HCT116 (cell line): ENCODE data around the gene NUAK2. TPM values are rescaled to one million over a fixed set of nuclear protein-coding genes. Genes with fewer than 3 reads are reported as not detected.

Experiments used
- ATAC-seq: fragments of 200-7000 bp; cut with Tn5 transposase; 2 replicates; pipeline ENCODE4 v1.9.1; 2020; ENCODE audit warnings: mild to moderate bottlenecking, moderate library complexity
- BruUV-seq: library from RNA; stranded (reverse); fragments of 400-500 nt; replicated peaks from 2 replicates; lab custom pipeline; 2021; lab: Mats Ljungman, UMichigan
- CTCF ChIA-PET: fragments of 300-600 bp; sonication (Branson Sonifier 250); formaldehyde crosslinking; loops from one replicate; lab custom pipeline; 2021; ENCODE audit warnings: antibody characterized with exemption; lab: Charles Lee
- POLR2A ChIA-PET: fragments of 300-600, 350-600 bp; sonication (Branson Sonifier 250); formaldehyde crosslinking; loops from one replicate; lab custom pipeline; 2021; ENCODE audit warnings: antibody characterized with exemption; lab: Charles Lee
- RAD21 ChIA-PET, 2 experiments: fragments of 300-600 bp; sonication (Branson Sonifier 250); formaldehyde crosslinking; loops; one replicate each; lab custom pipeline; 2023; ENCODE audit warnings: low total read pairs in 2 of 2; ENCODE audit not compliant: uncharacterized antibody in 2 of 2, unreplicated experiment in 2 of 2, low non-redundant PET in 1 of 2; lab: Charles Lee
- DNase-seq: peaks from one replicate; pipeline ENCODE4 v3.0.0-alpha.2; 2010; ENCODE audit warnings: low read depth, low spot score
- H2AFZ ChIP-seq: fragments of 200-600 bp; shearing (Covaris generic), sonication (generic); 2 replicates; pipeline ENCODE4 v1.6.1; 2017; ENCODE audit warnings: low read depth, mixed run types, mixed read lengths, antibody characterized with exemption, low read length; ENCODE audit not compliant: poor library complexity, severe bottlenecking
- H3K27ac ChIP-seq: 2 replicates; pipeline ENCODE4 v1.5.1; 2012; ENCODE audit warnings: low read depth, low read length
- H3K27me3 ChIP-seq: fragments of 200-600 bp; sonication (generic); 2 replicates; pipeline ENCODE4 v1.6.1; 2016; ENCODE audit warnings: mixed run types, low read length, mixed read lengths; ENCODE audit not compliant: insufficient read depth
- H3K36me3 ChIP-seq, 2 experiments: fragments of 200-500 bp in 1 of 2; fragments of 200-600 bp in 1 of 2; sonication (Bioruptor generic) in 1 of 2; sonication (generic) in 1 of 2; 2 replicates each; pipeline versions ENCODE4 v1.5.1 to v1.6.1; 2014 to 2016; ENCODE audit warnings: low read length in 2 of 2, inconsistent platforms in 1 of 2, mixed read lengths in 1 of 2, mixed run types in 1 of 2; ENCODE audit not compliant: insufficient read depth in 2 of 2, control insufficient read depth in 1 of 2
- H3K4me1 ChIP-seq, 2 experiments: fragments of 200-600 bp in 1 of 2; sonication (generic) in 1 of 2; 2 replicates each; pipeline versions ENCODE4 v1.5.1 to v1.6.1; 2012 to 2017; ENCODE audit warnings: low read length in 2 of 2, inconsistent platforms in 1 of 2, mild to moderate bottlenecking in 1 of 2, mixed read lengths in 1 of 2, mixed run types in 1 of 2, moderate library complexity in 1 of 2; ENCODE audit not compliant: insufficient read depth in 2 of 2, control insufficient read depth in 1 of 2
- H3K4me2 ChIP-seq: fragments of 200-600 bp; sonication (generic); 2 replicates; pipeline ENCODE4 v1.6.1; 2017; ENCODE audit warnings: mixed run types, low read length, mixed read lengths
- H3K4me3 ChIP-seq, 2 experiments: fragments of 200-600 bp in 1 of 2; sonication (generic) in 1 of 2; replicated peaks in 1 of 2; 2 replicates each; pipeline ENCODE4 v1.5.1; 2011 to 2016; ENCODE audit warnings: low read length in 2 of 2, control low read depth in 1 of 2, low read depth in 1 of 2, mild to moderate bottlenecking in 1 of 2, mixed read lengths in 1 of 2, mixed run types in 1 of 2
- H3K79me2 ChIP-seq: fragments of 200-600 bp; sonication (generic); 2 replicates; pipeline ENCODE4 v1.6.1; 2017; ENCODE audit warnings: mild to moderate bottlenecking, mixed run types, low read length, moderate library complexity, mixed read lengths; ENCODE audit not compliant: insufficient read depth
- H3K9ac ChIP-seq: fragments of 200-600 bp; sonication (generic); 2 replicates; pipeline ENCODE4 v1.6.1; 2016; ENCODE audit warnings: low read length, mixed read lengths
- H3K9me2 ChIP-seq: fragments of 200-600 bp; sonication (generic), shearing (Covaris generic); 2 replicates; pipeline ENCODE4 v1.6.1; 2017; ENCODE audit warnings: mixed run types, mild to moderate bottlenecking, moderate library complexity; ENCODE audit not compliant: insufficient read depth
- H3K9me3 ChIP-seq, 2 experiments: fragments of 200-500 bp in 1 of 2; fragments of 200-600 bp in 1 of 2; sonication (Bioruptor generic) in 1 of 2; sonication (generic) in 1 of 2; 2 replicates each; pipeline ENCODE4 v1.6.1; 2014 to 2017; ENCODE audit warnings: low read length in 2 of 2, mixed read lengths in 2 of 2, inconsistent platforms in 1 of 2, low read depth in 1 of 2, mild to moderate bottlenecking in 1 of 2, mixed run types in 1 of 2, moderate library complexity in 1 of 2; ENCODE audit not compliant: control insufficient read depth in 1 of 2, insufficient read depth in 1 of 2
- H4K20me1 ChIP-seq: fragments of 200-600 bp; sonication (generic), shearing (Covaris generic); 2 replicates; pipeline ENCODE4 v1.6.1; 2017; ENCODE audit warnings: mixed run types, mild to moderate bottlenecking, moderate library complexity; ENCODE audit not compliant: insufficient read depth
- CBX3 ChIP-seq: IDR thresholded peaks from 2 replicates; pipeline ENCODE4 v1.6.1; 2012; ENCODE audit warnings: low read depth
- CEBPB ChIP-seq: IDR thresholded peaks from 2 replicates; pipeline ENCODE4 v1.6.1; 2012; ENCODE audit warnings: low read depth
- EGR1 ChIP-seq: IDR thresholded peaks from 2 replicates; pipeline ENCODE4 v1.6.1; 2012; ENCODE audit warnings: low read depth
- EZH2 ChIP-seq: fragments of 200-600 bp; sonication (generic); IDR thresholded peaks from 2 replicates; pipeline ENCODE4 v1.6.1; 2017; ENCODE audit warnings: antibody characterized with exemption, mixed run types
- EZH2phosphoT487 ChIP-seq: fragments of 200-600 bp; IDR thresholded peaks from 2 replicates; pipeline ENCODE4 v1.6.1; 2018; ENCODE audit warnings: antibody characterized with exemption, borderline replicate concordance
- JUND ChIP-seq: IDR thresholded peaks from 2 replicates; pipeline ENCODE4 v1.6.1; 2012
- POLR2A ChIP-seq: IDR thresholded peaks from 2 replicates; pipeline ENCODE4 v1.7.0; 2011; ENCODE audit warnings: borderline replicate concordance; ENCODE audit not compliant: insufficient read depth, insufficient read length; ENCODE audit errors: extremely low read depth
- POLR2AphosphoS5 ChIP-seq: IDR thresholded peaks from 2 replicates; pipeline ENCODE4 v1.6.1; 2011; ENCODE audit warnings: mild to moderate bottlenecking, low read depth, low read length, moderate library complexity
- RAD21 ChIP-seq: IDR thresholded peaks from 2 replicates; pipeline ENCODE4 v1.6.1; 2012; ENCODE audit warnings: low read depth, mild to moderate bottlenecking
- SIN3A ChIP-seq: IDR thresholded peaks from 2 replicates; pipeline ENCODE4 v1.6.1; 2012; ENCODE audit warnings: low read depth
- SP1 ChIP-seq: IDR thresholded peaks from 2 replicates; pipeline ENCODE4 v1.6.1; 2012; ENCODE audit warnings: low read depth
- SRF ChIP-seq: IDR thresholded peaks from 2 replicates; pipeline ENCODE4 v1.6.1; 2012; ENCODE audit warnings: low read depth
- TCF7L2 ChIP-seq: IDR thresholded peaks from 2 replicates; pipeline ENCODE4 v1.7.0; 2011; ENCODE audit warnings: borderline replicate concordance, inconsistent platforms; ENCODE audit not compliant: insufficient read depth, insufficient read length; ENCODE audit errors: extremely low read depth
- YY1 ChIP-seq: IDR thresholded peaks from 2 replicates; pipeline ENCODE4 v1.6.1; 2011; ENCODE audit warnings: low read length, low read depth, moderate library complexity, mild to moderate bottlenecking; ENCODE audit not compliant: insufficient replicate concordance; ENCODE audit errors: extremely low read depth
- ZFX ChIP-seq: fragments of 450-650 bp; IDR thresholded peaks from 2 replicates; pipeline ENCODE4 v1.6.1; 2017
- intact Hi-C: fragments of 100-400 bp; cut with micrococcal nuclease; formaldehyde crosslinking; loops from 2 replicates; pipeline ENCODE4 v1.10.0; 2022
- total RNA-seq: library from RNA; stranded (reverse); gene quantifications from one replicate; pipeline ENCODE4 v1.2.1, GENCODE V29; 2021; ENCODE audit not compliant: unreplicated experiment
- TF ChIP-seq, protein P1 (sequence below): IDR thresholded peaks from 2 replicates; pipeline ENCODE4 v1.6.1; 2012
- TF ChIP-seq, protein P2 (sequence below): IDR thresholded peaks from 2 replicates; pipeline ENCODE4 v1.6.1; 2011; ENCODE audit warnings: mild to moderate bottlenecking, low read length, moderate library complexity; ENCODE audit not compliant: insufficient replicate concordance; ENCODE audit errors: extremely low read depth
- TF ChIP-seq, protein P3 (sequence below): IDR thresholded peaks from 2 replicates; pipeline ENCODE4 v1.6.1; 2012

Gene NUAK2
- total RNA-seq, 1 experiment from 2014 or later: 3.0 TPM

DNA sequence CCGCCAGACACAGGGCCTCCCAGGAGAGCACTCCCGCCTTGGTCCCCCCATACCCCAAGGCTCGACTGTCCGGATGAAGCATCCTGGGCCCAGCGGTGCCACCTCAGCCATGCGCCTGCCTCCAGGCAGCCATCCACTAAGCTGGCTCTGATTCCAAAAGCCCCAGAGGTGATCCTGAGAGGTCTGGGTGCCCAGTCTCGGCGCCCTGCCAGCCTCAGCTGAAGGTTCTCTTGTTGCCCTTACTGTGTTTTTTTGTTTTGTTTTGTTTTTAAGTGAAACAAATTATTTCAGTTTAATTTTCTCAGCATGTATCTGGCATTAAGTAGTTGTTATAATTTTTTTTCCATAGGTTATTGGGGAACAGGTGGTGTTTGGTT lies 44.9 kb downstream of the NUAK2 start:
- no peaks in the 10 kb centered on the region for H3K9me3 ChIP-seq
- no TSS peak for BruUV-seq
- no peaks in the 10 kb centered on the region for H3K27me3 ChIP-seq
- no peak overlapping the region for H3K4me2 ChIP-seq
- ATAC-seq (no peak), DNase-seq (no peak)
- TF ChIP-seq, protein P1, sequence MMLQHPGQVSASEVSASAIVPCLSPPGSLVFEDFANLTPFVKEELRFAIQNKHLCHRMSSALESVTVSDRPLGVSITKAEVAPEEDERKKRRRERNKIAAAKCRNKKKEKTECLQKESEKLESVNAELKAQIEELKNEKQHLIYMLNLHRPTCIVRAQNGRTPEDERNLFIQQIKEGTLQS: no peak
- TF ChIP-seq EZH2: no peak
- TF ChIP-seq ZFX: no peak
- TF ChIP-seq EZH2phosphoT487: no peak
- TF ChIP-seq POLR2AphosphoS5: no peak
- TF ChIP-seq SIN3A: no peak
- no peak for TF ChIP-seq SP1
- no peak for TF ChIP-seq JUND
- TF ChIP-seq EGR1: no peak
- TF ChIP-seq, protein P2, sequence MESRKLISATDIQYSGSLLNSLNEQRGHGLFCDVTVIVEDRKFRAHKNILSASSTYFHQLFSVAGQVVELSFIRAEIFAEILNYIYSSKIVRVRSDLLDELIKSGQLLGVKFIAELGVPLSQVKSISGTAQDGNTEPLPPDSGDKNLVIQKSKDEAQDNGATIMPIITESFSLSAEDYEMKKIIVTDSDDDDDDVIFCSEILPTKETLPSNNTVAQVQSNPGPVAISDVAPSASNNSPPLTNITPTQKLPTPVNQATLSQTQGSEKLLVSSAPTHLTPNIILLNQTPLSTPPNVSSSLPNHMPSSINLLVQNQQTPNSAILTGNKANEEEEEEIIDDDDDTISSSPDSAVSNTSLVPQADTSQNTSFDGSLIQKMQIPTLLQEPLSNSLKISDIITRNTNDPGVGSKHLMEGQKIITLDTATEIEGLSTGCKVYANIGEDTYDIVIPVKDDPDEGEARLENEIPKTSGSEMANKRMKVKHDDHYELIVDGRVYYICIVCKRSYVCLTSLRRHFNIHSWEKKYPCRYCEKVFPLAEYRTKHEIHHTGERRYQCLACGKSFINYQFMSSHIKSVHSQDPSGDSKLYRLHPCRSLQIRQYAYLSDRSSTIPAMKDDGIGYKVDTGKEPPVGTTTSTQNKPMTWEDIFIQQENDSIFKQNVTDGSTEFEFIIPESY: no peak
- TF ChIP-seq CBX3: no peak
- no peak for TF ChIP-seq SRF
- TF ChIP-seq POLR2A: no peak
- TF ChIP-seq RAD21: no peak
- TF ChIP-seq YY1: no peak
- TF ChIP-seq, protein P3, sequence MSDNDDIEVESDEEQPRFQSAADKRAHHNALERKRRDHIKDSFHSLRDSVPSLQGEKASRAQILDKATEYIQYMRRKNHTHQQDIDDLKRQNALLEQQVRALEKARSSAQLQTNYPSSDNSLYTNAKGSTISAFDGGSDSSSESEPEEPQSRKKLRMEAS: no peak
- TF ChIP-seq CEBPB: no peak
- TF ChIP-seq TCF7L2: no peak
- ChIA-PET RAD21 (no interaction called here), CTCF (interaction anchor here (9.3 kb wide), 1 partner anchor 47 kb away, joined by 397 read pairs; the partner anchor contains the start of gene NUAK2), POLR2A (no interaction called here)
- no peak overlapping the region for H3K4me3 ChIP-seq
- no peak overlapping the region for H3K27ac ChIP-seq
- H4K20me1 ChIP-seq: no peaks in the 10 kb centered on the region
- H3K36me3 ChIP-seq: no peaks in the 10 kb centered on the region
- H3K79me2 ChIP-seq: no peaks in the 10 kb centered on the region
- H3K9me2 ChIP-seq: no peaks in the 10 kb centered on the region
- H2AFZ ChIP-seq: no peak overlapping the region
- intact Hi-C loops: loop anchor here (10.0 kb wide), 2 partner anchors 248 to 358 kb away; partner anchors contain the start of gene ELK4
- H3K9ac ChIP-seq: no peak overlapping the region
- peaks cover 1 to 23% of the 10 kb centered on the region in 2 experiments for H3K4me1 ChIP-seq
